GM12801 (cell line): ENCODE data around the gene ALDH3A1.

ENCODE experiments used
- TF ChIP-seq, protein P1 (sequence below): IDR thresholded peaks from one replicate; pipeline ENCODE4 v1.5.1; 2011; ENCODE audit warnings: control low read depth; ENCODE audit not compliant: insufficient read length; ENCODE audit errors: extremely low read depth

The ALDH3A1 gene

DNA sequence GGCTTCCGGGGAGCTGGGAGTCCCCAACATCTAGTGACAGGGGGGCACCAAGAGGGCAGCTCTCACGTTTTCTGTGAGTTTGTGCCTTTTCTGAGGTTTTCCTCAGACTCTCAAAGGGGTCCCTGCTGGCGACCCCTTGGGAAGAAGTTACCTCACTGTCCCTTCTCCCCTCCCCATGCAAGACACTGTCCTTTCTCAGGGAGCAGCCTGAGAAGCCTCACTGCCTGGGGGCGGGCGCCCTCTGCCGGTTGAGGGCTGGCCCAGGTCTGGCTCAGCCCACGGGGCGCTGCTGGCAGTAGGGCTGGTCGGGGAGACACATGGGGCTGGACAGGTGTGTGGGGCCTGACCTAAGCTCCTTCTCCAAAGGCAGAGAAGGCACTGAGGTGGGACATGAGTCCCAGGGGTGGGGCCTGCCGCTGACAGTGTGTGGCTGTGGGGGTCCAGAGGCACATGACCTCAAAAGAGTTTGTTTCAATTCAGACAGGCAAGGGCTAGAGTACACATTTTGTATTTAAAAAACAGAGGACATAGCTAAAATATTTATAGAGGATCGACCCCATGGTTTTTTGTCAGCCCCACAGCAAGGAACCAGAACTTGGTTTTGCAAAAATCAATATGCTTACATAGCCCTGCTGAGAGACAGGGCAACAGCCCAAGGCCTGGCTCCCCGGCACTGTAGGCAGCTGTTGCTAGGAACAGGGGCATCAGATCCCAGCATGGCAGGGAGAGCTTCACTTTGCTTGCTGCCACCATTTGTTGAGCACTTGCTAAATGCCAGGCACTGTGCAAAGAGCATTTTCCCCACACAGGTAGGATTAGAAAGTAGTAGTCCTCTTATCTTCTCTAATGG, 18.5 kb upstream of the ALDH3A1 start:
- TF ChIP-seq, protein P1, sequence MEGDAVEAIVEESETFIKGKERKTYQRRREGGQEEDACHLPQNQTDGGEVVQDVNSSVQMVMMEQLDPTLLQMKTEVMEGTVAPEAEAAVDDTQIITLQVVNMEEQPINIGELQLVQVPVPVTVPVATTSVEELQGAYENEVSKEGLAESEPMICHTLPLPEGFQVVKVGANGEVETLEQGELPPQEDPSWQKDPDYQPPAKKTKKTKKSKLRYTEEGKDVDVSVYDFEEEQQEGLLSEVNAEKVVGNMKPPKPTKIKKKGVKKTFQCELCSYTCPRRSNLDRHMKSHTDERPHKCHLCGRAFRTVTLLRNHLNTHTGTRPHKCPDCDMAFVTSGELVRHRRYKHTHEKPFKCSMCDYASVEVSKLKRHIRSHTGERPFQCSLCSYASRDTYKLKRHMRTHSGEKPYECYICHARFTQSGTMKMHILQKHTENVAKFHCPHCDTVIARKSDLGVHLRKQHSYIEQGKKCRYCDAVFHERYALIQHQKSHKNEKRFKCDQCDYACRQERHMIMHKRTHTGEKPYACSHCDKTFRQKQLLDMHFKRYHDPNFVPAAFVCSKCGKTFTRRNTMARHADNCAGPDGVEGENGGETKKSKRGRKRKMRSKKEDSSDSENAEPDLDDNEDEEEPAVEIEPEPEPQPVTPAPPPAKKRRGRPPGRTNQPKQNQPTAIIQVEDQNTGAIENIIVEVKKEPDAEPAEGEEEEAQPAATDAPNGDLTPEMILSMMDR, result no peak

- TF ChIP-seq, protein P1, result no peak
Measured at GRCh38 chr17:19766016-19766415, 17.9 kb upstream of the ALDH3A1 start.

- TF ChIP-seq, protein P1, result no peak
Measured at GRCh38 chr17:19763416-19763815, 15.3 kb upstream of the ALDH3A1 start.

DNA sequence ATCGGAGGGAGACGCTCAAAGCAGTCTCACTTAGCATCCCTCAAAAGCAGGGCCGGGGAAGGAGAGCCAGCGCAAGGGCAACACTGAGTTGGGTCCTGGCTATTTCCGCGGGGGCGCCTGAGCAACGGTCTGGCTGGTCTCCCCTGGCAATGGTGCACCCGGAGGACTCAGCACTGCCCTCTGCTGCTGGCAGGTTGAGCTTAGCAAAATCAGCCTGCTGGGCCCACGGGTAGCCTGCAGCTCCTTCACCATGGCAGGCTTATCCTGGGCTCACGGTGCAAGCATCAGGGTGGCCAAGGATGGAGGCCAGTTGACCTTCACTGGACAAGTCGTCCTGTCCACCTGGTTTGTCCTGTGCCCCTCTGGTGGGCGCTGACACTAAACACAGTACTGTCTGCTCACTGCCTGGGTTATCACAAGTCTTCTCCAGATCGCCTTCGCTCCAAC, 14.4 kb upstream of the ALDH3A1 start:
- TF ChIP-seq, protein P1, result no peak

GRCh38 chr17:19760746-19761145, 12.6 kb upstream of the ALDH3A1 start:
- TF ChIP-seq, protein P1, result no peak

DNA sequence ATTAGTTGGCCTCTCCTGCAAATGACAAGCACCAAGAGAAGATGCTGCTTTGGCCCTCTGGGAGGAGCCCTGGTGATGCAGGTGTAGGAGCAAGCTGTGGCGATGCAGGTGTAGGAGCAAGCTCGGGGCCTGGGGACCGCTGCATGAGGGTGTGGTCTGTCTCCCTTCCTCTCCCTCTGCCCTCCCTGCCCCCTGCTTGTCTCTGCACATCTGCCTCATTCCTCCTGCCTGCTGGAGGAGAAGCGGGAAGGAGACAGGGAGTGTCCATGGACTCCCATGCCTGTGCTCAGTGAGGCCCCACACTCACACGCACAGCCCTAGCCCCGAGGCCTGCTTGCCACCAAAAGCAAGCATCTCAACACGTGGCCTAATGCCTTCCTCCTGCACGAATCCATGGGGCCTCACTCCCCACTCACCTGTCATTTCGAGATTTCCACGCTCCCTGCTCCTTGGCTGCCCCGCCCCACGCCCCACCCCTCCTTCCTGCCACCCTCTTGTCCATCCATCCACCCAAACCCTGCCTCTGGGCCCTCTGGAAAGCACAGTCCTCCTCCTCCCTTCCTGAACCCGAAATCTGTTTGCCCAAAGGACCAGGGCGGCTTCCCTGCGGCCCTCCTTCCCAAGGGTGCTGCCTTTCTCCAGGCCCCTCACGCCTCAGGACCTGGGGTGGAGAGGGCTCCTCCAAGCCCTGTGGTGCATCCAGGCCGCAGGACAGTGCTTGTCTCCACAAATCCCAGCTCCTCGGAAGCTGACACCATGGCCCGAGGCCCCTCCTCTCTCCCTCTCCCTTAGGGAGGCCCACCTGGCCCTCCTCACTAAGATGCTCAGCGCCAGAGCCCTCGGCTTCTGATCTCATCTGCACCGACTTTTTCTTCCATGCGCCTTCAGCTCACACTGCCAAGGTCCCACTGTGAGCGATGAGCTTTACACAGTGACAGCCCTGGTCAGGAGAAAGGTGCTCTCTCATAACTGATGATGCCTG, 11.8 kb upstream of the ALDH3A1 start:
- TF ChIP-seq, protein P1, result no peak

GRCh38 chr17:19757536-19758180, 9.6 kb upstream of the ALDH3A1 start:
- TF ChIP-seq, protein P1, result no peak
